Measurements from ENCODE around the gene AQP11.
"Not testable (repeated sequence)": the region's sequence is repeated elsewhere in the genome, so short reads cannot be mapped to it uniquely, and the experiment has no call there.

The AQP11 gene

GRCh38 chr11:77589521-77590193 is at the start of gene AQP11:
AQP11 (plus strand) TSS chr11:77589953; CDS start chr11:77589993, 40 bp downstream.
- peak; percentile 22 to 91 (median 80) for DNase-seq

GRCh38 chr11:77542296-77542695 is 47.5 kb upstream of the AQP11 start:
- peak in 5 of 58 donors; percentile 4 to 55 (median 10) for DNase-seq

- DNase-seq: no peak
Observed at GRCh38 chr11:77547047-77547836, 42.5 kb upstream of the AQP11 start.

GRCh38 chr11:77547863-77548551 is 41.7 kb upstream of the AQP11 start:
- DNase-seq: peak in 20 of 58 donors; percentile 6 to 82 (median 30)

- DNase-seq: peak in 1 of 58 donors; percentile 40
Observed at GRCh38 chr11:77548552-77549445, 41.0 kb upstream of the AQP11 start.

GRCh38 chr11:77551426-77551825 is 38.3 kb upstream of the AQP11 start:
- DNase-seq: not testable (repeated sequence)

GRCh38 chr11:77557553-77557952 is 32.2 kb upstream of the AQP11 start:
- DNase-seq: peak in 4 of 58 donors; percentile 5 to 31 (median 16)

GRCh38 chr11:77558380-77558779 is 31.4 kb upstream of the AQP11 start:
- no peak for DNase-seq

GRCh38 chr11:77559686-77560401 is 29.9 kb upstream of the AQP11 start:
- no peak for DNase-seq

GRCh38 chr11:77560605-77561004 is 29.1 kb upstream of the AQP11 start:
- no peak for DNase-seq

GRCh38 chr11:77561257-77561656 is 28.5 kb upstream of the AQP11 start:
- DNase-seq: no peak

GRCh38 chr11:77568306-77568705 is 21.4 kb upstream of the AQP11 start:
- DNase-seq: no peak

- no peak for DNase-seq
Observed at GRCh38 chr11:77568916-77569675, 20.7 kb upstream of the AQP11 start.

- DNase-seq: no peak
Observed at GRCh38 chr11:77569676-77570070, 20.1 kb upstream of the AQP11 start.

- DNase-seq: not testable (repeated sequence)
Observed at GRCh38 chr11:77570896-77571295, 18.9 kb upstream of the AQP11 start.

- DNase-seq: not testable (repeated sequence)
Observed at GRCh38 chr11:77575428-77575827, 14.3 kb upstream of the AQP11 start.

- DNase-seq: no peak
Observed at GRCh38 chr11:77580712-77581337, 8.9 kb upstream of the AQP11 start.

GRCh38 chr11:77589181-77589520 is 602 bp upstream of the AQP11 start:
- no peak for DNase-seq

- peak in 56 of 58 donors; percentile 26 to 85 (median 64) for DNase-seq
Observed at GRCh38 chr11:77590194-77590782, 535 bp downstream of the AQP11 start.
